ENCODE results near the gene VWA8.

VWA8 gene

GRCh38 chr13:41767801-41768200 is 193.1 kb downstream of the VWA8 start:
- Histone ChIP-seq H3K36me3 (replicated peaks) (no peaks in the 10 kb centered on the region), H3K27ac (no peak overlapping the region), H3K27me3 (replicated peaks) (no peaks in the 10 kb centered on the region), H3K4me3 (ENCODE audit: low read depth, low read length) (no peak overlapping the region)
- no peak for TF ChIP-seq CTCF (IDR thresholded peaks at IDR 0.05; ENCODE audit: low read depth, low read length, missing control alignments)
- DNase-seq: no peak
- in situ Hi-C loops (cut with HindIII; ENCODE audit: low pct_ligation_motif_present, low sequenced_read_pairs): no loop called here

- Histone ChIP-seq H3K4me3 (ENCODE audit: low read depth, low read length) (no peak overlapping the region), H3K27me3 (replicated peaks) (no peaks in the 10 kb centered on the region), H3K36me3 (replicated peaks) (no peaks in the 10 kb centered on the region), H3K27ac (no peak overlapping the region)
- in situ Hi-C loops (cut with HindIII; ENCODE audit: low pct_ligation_motif_present, low sequenced_read_pairs): no loop called here
- TF ChIP-seq CTCF (IDR thresholded peaks at IDR 0.05; ENCODE audit: low read depth, low read length, missing control alignments): no peak
- no peak for DNase-seq
These were observed 194.5 kb downstream of the VWA8 start for GRCh38 chr13:41766439-41766838.

- in situ Hi-C loops (cut with HindIII; ENCODE audit: low pct_ligation_motif_present, low sequenced_read_pairs): no loop called here
- TF ChIP-seq CTCF (IDR thresholded peaks at IDR 0.05; ENCODE audit: low read depth, low read length, missing control alignments): no peak
- Histone ChIP-seq H3K27ac (no peak overlapping the region), H3K4me3 (ENCODE audit: low read depth, low read length) (no peak overlapping the region), H3K27me3 (replicated peaks) (no peaks in the 10 kb centered on the region), H3K36me3 (replicated peaks) (no peaks in the 10 kb centered on the region)
- DNase-seq: no peak
These were observed 195.1 kb downstream of the VWA8 start for GRCh38 chr13:41765813-41766212.

GRCh38 chr13:41765020-41765419 is 195.9 kb downstream of the VWA8 start:
- Histone ChIP-seq H3K36me3 (replicated peaks) (no peaks in the 10 kb centered on the region), H3K4me3 (ENCODE audit: low read depth, low read length) (no peak overlapping the region), H3K27me3 (replicated peaks) (no peaks in the 10 kb centered on the region), H3K27ac (no peak overlapping the region)
- no peak for TF ChIP-seq CTCF (IDR thresholded peaks at IDR 0.05; ENCODE audit: low read depth, low read length, missing control alignments)
- in situ Hi-C loops (cut with HindIII; ENCODE audit: low pct_ligation_motif_present, low sequenced_read_pairs): no loop called here
- no peak for DNase-seq

- Histone ChIP-seq H3K27me3 (replicated peaks) (no peaks in the 10 kb centered on the region), H3K36me3 (replicated peaks) (no peaks in the 10 kb centered on the region), H3K4me3 (ENCODE audit: low read depth, low read length) (no peak overlapping the region), H3K27ac (no peak overlapping the region)
- DNase-seq: no peak
- in situ Hi-C loops (cut with HindIII; ENCODE audit: low pct_ligation_motif_present, low sequenced_read_pairs): no loop called here
- no peak for TF ChIP-seq CTCF (IDR thresholded peaks at IDR 0.05; ENCODE audit: low read depth, low read length, missing control alignments)
These were observed 196.4 kb downstream of the VWA8 start for GRCh38 chr13:41764558-41764957.

GRCh38 chr13:41763782-41764181 is 197.1 kb downstream of the VWA8 start:
- in situ Hi-C loops (cut with HindIII; ENCODE audit: low pct_ligation_motif_present, low sequenced_read_pairs): no loop called here
- Histone ChIP-seq H3K27me3 (replicated peaks) (no peaks in the 10 kb centered on the region), H3K36me3 (replicated peaks) (no peaks in the 10 kb centered on the region), H3K27ac (no peak overlapping the region), H3K4me3 (ENCODE audit: low read depth, low read length) (no peak overlapping the region)
- no peak for TF ChIP-seq CTCF (IDR thresholded peaks at IDR 0.05; ENCODE audit: low read depth, low read length, missing control alignments)
- no peak for DNase-seq
